ENCODE data around the gene OVCH2. TPM values are rescaled to one million over a fixed set of nuclear protein-coding genes. Genes with fewer than 3 reads are reported as not detected.

Gene OVCH2
- total and polyA plus RNA-seq, 2 experiments from 2014 or later = not detected

GRCh38 chr11:7694235-7694634, 12.0 kb downstream of the OVCH2 start:
- H3K4me1 ChIP-seq (ENCODE audit: low read depth) = no peaks in the 10 kb centered on the region
- no peak overlapping the region for H3K4me3 ChIP-seq
- H3K27ac ChIP-seq = no peak overlapping the region
- DNase-seq (ENCODE audit: low read depth in 1 of 2, low spot score in 1 of 2) = no peak
- no peaks in the 10 kb centered on the region for H3K36me3 ChIP-seq
- TF ChIP-seq CTCF (IDR thresholded peaks at IDR 0.05; ENCODE audit: low read depth, low read length) = no peak
- no peaks in the 10 kb centered on the region for H3K27me3 ChIP-seq
- no peaks in the 10 kb centered on the region for H3K9me3 ChIP-seq (ENCODE audit: low read depth)

- Histone ChIP-seq H3K36me3 (no peaks in the 10 kb centered on the region), H3K9me3 (ENCODE audit: low read depth) (no peaks in the 10 kb centered on the region), H3K4me1 (ENCODE audit: low read depth) (no peaks in the 10 kb centered on the region), H3K4me3 (no peak overlapping the region), H3K27me3 (no peaks in the 10 kb centered on the region), H3K27ac (no peak overlapping the region)
- DNase-seq (ENCODE audit: low read depth in 1 of 2, low spot score in 1 of 2) = no peak
- no peak for TF ChIP-seq CTCF (IDR thresholded peaks at IDR 0.05; ENCODE audit: low read depth, low read length)
Observed at GRCh38 chr11:7692426-7692825, 13.9 kb downstream of the OVCH2 start.

- no peak for TF ChIP-seq CTCF (IDR thresholded peaks at IDR 0.05; ENCODE audit: low read depth, low read length)
- H3K27me3 ChIP-seq = no peaks in the 10 kb centered on the region
- no peak overlapping the region for H3K4me3 ChIP-seq
- H3K4me1 ChIP-seq (ENCODE audit: low read depth) = no peaks in the 10 kb centered on the region
- DNase-seq (ENCODE audit: low read depth in 1 of 2, low spot score in 1 of 2) = peak in 1 of 2 donors; percentile 56
- no peaks in the 10 kb centered on the region for H3K36me3 ChIP-seq
- H3K27ac ChIP-seq = no peak overlapping the region
- no peaks in the 10 kb centered on the region for H3K9me3 ChIP-seq (ENCODE audit: low read depth)
Observed at GRCh38 chr11:7691759-7692350, 14.4 kb downstream of the OVCH2 start.

GRCh38 chr11:7690648-7691047, 15.6 kb downstream of the OVCH2 start:
- Histone ChIP-seq H3K9me3 (ENCODE audit: low read depth) (no peaks in the 10 kb centered on the region), H3K36me3 (no peaks in the 10 kb centered on the region)
- DNase-seq (ENCODE audit: low read depth in 1 of 2, low spot score in 1 of 2) = peak in 1 of 2 donors; percentile 23

GRCh38 chr11:7689239-7689638, 17.0 kb downstream of the OVCH2 start:
- no peak overlapping the region for H3K4me3 ChIP-seq
- H3K4me1 ChIP-seq (ENCODE audit: low read depth) = no peaks in the 10 kb centered on the region
- no peaks in the 10 kb centered on the region for H3K9me3 ChIP-seq (ENCODE audit: low read depth)
- H3K36me3 ChIP-seq = no peaks in the 10 kb centered on the region
- no peak for DNase-seq (ENCODE audit: low read depth in 1 of 2, low spot score in 1 of 2)
- no peak for TF ChIP-seq CTCF (IDR thresholded peaks at IDR 0.05; ENCODE audit: low read depth, low read length)
- H3K27me3 ChIP-seq = no peaks in the 10 kb centered on the region
- no peak overlapping the region for H3K27ac ChIP-seq

More at GRCh38 chr11:7690648-7691047, 15.6 kb downstream of the OVCH2 start:
- no peaks in the 10 kb centered on the region for H3K4me1 ChIP-seq (ENCODE audit: low read depth)
- no peak for TF ChIP-seq CTCF (IDR thresholded peaks at IDR 0.05; ENCODE audit: low read depth, low read length)
- no peak overlapping the region for H3K27ac ChIP-seq
- H3K27me3 ChIP-seq = no peaks in the 10 kb centered on the region
- H3K4me3 ChIP-seq = no peak overlapping the region
